B cell (primary cell): ENCODE measurements around the gene ZNF830. TPM values are rescaled to one million over a fixed set of nuclear protein-coding genes. Genes with fewer than 3 reads are reported as not detected.

ENCODE experiments used
- ATAC-seq: fragments of 200-7000 bp; cut with Tn5 transposase; one replicate; pipeline ENCODE4 v1.10.0; 2021; ENCODE audit warnings: low read depth, mild to moderate bottlenecking, moderate number of reproducible peaks, moderate library complexity
- CTCF ChIA-PET: fragments of 350-600 bp; sonication (Branson Sonifier 250); formaldehyde crosslinking; loops from one replicate; lab custom pipeline; 2021; ENCODE audit warnings: antibody characterized with exemption, inconsistent platforms; lab: Charles Lee
- POLR2A ChIA-PET: fragments of 350-600 bp; sonication (Branson Sonifier 250); formaldehyde crosslinking; loops from one replicate; lab custom pipeline; 2021; ENCODE audit warnings: antibody characterized with exemption; lab: Charles Lee
- DNase-seq: peaks from one replicate; pipeline ENCODE4 v3.0.0; 2013
- H2AFZ ChIP-seq: 2 replicates; pipeline ENCODE4 v1.6.1; 2012; ENCODE audit warnings: mild to moderate bottlenecking, low read depth, low read length; ENCODE audit not compliant: insufficient read depth, poor library complexity, severe bottlenecking
- H3K27ac ChIP-seq, 2 donors: 1 replicate in 1 of 2; 2 replicates in 1 of 2; pipeline ENCODE4 v1.5.1; 2012 to 2013; ENCODE audit warnings: low read length in 2 of 2, mild to moderate bottlenecking in 2 of 2, moderate library complexity in 1 of 2
- H3K27me3 ChIP-seq, 4 experiments: fragments of 200-600 bp in 1 of 4; sonication (generic) in 1 of 4; replicated peaks in 1 of 4; 1 replicate in 2 of 4; 2 replicates in 2 of 4; pipeline versions ENCODE4 v1.6.1 to v1.7.0; 2013 to 2016; ENCODE audit warnings: low read length in 3 of 4, mild to moderate bottlenecking in 2 of 4, mixed read lengths in 1 of 4, moderate library complexity in 1 of 4; ENCODE audit not compliant: insufficient read depth in 4 of 4, control insufficient read depth in 3 of 4; ENCODE audit errors: control extremely low read depth in 1 of 4
- H3K36me3 ChIP-seq, 2 experiments: replicated peaks in 1 of 2; 1 replicate in 1 of 2; 2 replicates in 1 of 2; pipeline versions ENCODE4 v1.6.1 to v1.7.1; 2013; ENCODE audit warnings: low read length in 1 of 2; ENCODE audit not compliant: insufficient read depth in 2 of 2, control insufficient read depth in 1 of 2; ENCODE audit errors: control extremely low read depth in 1 of 2, extremely low read depth in 1 of 2
- H3K4me1 ChIP-seq, 2 donors: fragments of 200-600 bp in 1 of 2; sonication (generic) in 1 of 2; 1 replicate in 1 of 2; 2 replicates in 1 of 2; pipeline versions ENCODE4 v1.5.1 to v1.6.1; 2013 to 2017; ENCODE audit warnings: low read length in 2 of 2; ENCODE audit not compliant: control insufficient read depth in 2 of 2, insufficient read depth in 2 of 2
- H3K4me2 ChIP-seq: replicated peaks from 2 replicates; pipeline ENCODE3; 2012; ENCODE audit warnings: mild to moderate bottlenecking, low read depth, low read length; ENCODE audit not compliant: poor library complexity, severe bottlenecking
- H3K4me3 ChIP-seq, 5 experiments: fragments of 200-600 bp in 1 of 5; sonication (generic) in 1 of 5; 1 replicate in 3 of 5; 2 replicates in 2 of 5; pipeline versions ENCODE4 v1.5.1 to v1.7.0; 2011 to 2016; ENCODE audit warnings: low read length in 4 of 5, mild to moderate bottlenecking in 4 of 5, low read depth in 2 of 5, control low read depth in 1 of 5, moderate library complexity in 1 of 5; ENCODE audit not compliant: insufficient read depth in 1 of 5; ENCODE audit errors: control extremely low read depth in 1 of 5, extremely low read depth in 1 of 5
- H3K79me2 ChIP-seq: fragments of 200-600 bp; sonication (generic); one replicate; pipeline ENCODE4 v1.6.0; 2016; ENCODE audit warnings: low read length; ENCODE audit not compliant: control insufficient read depth, insufficient read depth
- H3K9ac ChIP-seq: fragments of 200-600 bp; sonication (generic); 2 replicates; pipeline ENCODE4 v1.6.1; 2017; ENCODE audit warnings: mild to moderate bottlenecking, low read length, moderate library complexity
- H3K9me3 ChIP-seq, 3 donors: one replicate each; pipeline versions ENCODE4 v1.6.1 to v1.7.1; 2013; ENCODE audit warnings: low read length in 2 of 3; ENCODE audit not compliant: control insufficient read depth in 2 of 3, insufficient read depth in 1 of 3; ENCODE audit errors: control extremely low read depth in 1 of 3
- H4K20me1 ChIP-seq: 2 replicates; pipeline ENCODE4 v1.6.0; 2012; ENCODE audit warnings: mild to moderate bottlenecking, low read length; ENCODE audit not compliant: insufficient read depth, control insufficient read depth, poor library complexity, severe bottlenecking
- H3K27ac Mint-ChIP-seq: one replicate; pipeline ENCODE4 v1.8.0; 2021; ENCODE audit warnings: mixed read lengths
- H3K27me3 Mint-ChIP-seq: one replicate; pipeline ENCODE4 v1.8.0; 2021; ENCODE audit warnings: mixed read lengths
- H3K4me1 Mint-ChIP-seq: one replicate; pipeline ENCODE4 v1.8.0; 2021; ENCODE audit warnings: mixed read lengths
- H3K4me3 Mint-ChIP-seq: one replicate; pipeline ENCODE4 v1.8.0; 2021; ENCODE audit warnings: mixed read lengths
- H3K9me3 Mint-ChIP-seq: one replicate; pipeline ENCODE4 v1.8.0; 2022; ENCODE audit warnings: mixed read lengths; ENCODE audit not compliant: insufficient read depth
- EZH2 ChIP-seq: IDR thresholded peaks from 2 replicates; pipeline ENCODE4 v1.6.1; 2012; ENCODE audit warnings: borderline replicate concordance, low read depth, mild to moderate bottlenecking, moderate library complexity, low read length; ENCODE audit not compliant: insufficient read depth, poor library complexity, severe bottlenecking
- WGBS: methylation state at CpG from one replicate; pipeline ENCODE4 v1.1.5; 2013; ENCODE audit warnings: missing lambda C conversion rate; ENCODE audit not compliant: insufficient coverage; 5-methylcytosine and 5-hydroxymethylcytosine counted together
- intact Hi-C: fragments of 100-400 bp; cut with micrococcal nuclease; formaldehyde crosslinking; loops from one replicate; pipeline ENCODE4 v1.10.0; 2022
- polyA minus RNA-seq: library from RNA; depleted of rRNA, polyadenylated mRNA; stranded (reverse); fragments of >200 nt; gene quantifications from 2 replicates; pipeline ENCODE4 v1.2.3, GENCODE V29; 2012
- polyA plus RNA-seq: library from polyadenylated mRNA; depleted of rRNA; stranded (reverse); fragments of >200 nt; gene quantifications from 2 replicates; pipeline ENCODE4 v1.2.3, GENCODE V29; 2012
- total RNA-seq, 2 donors: library from RNA; stranded (reverse); fragments of 120-200 nt in 1 of 2; gene quantifications; 1 replicate in 1 of 2; 2 replicates in 1 of 2; pipeline versions ENCODE4 v1.2.3 to v1.2.4, GENCODE V29; 2013 to 2022
- TF ChIP-seq, protein P1 (sequence below): fragments of 200-600 bp; IDR thresholded peaks from one replicate; pipeline ENCODE4 v1.8.0; 2022; ENCODE audit warnings: antibody characterized with exemption, mild to moderate bottlenecking

Gene ZNF830, protein sequence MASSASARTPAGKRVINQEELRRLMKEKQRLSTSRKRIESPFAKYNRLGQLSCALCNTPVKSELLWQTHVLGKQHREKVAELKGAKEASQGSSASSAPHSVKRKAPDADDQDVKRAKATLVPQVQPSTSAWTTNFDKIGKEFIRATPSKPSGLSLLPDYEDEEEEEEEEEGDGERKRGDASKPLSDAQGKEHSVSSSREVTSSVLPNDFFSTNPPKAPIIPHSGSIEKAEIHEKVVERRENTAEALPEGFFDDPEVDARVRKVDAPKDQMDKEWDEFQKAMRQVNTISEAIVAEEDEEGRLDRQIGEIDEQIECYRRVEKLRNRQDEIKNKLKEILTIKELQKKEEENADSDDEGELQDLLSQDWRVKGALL
- total RNA-seq (44.6 and 45.4 TPM in 2 replicates), polyA plus RNA-seq (9.3 and 18.4 TPM in 2 replicates), polyA minus RNA-seq (20.9 and 21.8 TPM in 2 replicates)
- 40.4 TPM for total RNA-seq (2013)

DNA sequence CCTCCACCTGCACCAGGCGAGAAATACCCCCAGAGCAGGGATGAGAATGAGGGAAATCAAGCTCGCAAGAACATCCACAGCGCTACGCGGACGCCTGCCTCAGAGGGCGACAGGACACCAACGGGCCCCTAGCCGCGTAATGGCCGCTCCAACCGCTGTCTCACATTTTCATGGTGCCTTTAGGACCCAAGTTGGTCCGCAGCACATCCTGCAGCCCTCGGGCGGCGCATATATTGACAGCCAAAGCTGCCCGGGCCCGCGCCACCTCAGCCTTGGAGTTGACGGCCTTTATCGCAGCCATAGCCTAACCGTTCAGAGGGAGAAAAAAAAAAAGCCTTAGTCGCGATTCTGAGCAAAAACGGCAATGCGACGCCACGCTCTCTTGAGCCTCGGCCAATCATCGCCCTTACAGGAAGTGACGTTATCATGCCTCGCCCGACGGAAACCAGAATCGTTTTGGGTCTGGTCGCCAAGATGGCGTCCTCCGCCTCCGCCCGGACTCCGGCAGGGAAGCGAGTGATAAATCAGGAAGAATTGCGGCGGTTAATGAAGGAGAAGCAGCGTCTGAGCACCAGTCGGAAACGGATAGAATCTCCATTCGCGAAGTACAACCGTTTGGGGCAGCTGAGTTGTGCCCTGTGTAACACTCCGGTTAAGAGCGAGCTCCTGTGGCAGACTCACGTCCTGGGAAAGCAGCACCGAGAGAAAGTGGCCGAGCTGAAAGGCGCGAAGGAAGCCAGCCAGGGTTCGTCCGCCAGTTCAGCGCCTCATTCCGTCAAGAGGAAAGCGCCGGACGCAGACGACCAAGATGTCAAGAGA is at the start of gene ZNF830, which contains the start of gene CCT6B:
TSS of gene ZNF830 (plus strand) at position 448 of the 819 bp plus-strand sequence. CDS start at position 475, 27 bp downstream.
TSS of gene CCT6B (minus strand) at position 368 of the 819 bp plus-strand sequence. CDS start at position 301, 67 bp downstream.
- POLR2A ChIA-PET, result interaction anchor here (0.6 to 1.0 kb wide), 3 partner anchors 19 to 128 kb away, joined by 3 to 7 read pairs (median 3); partner anchors contain the start of gene LIG3
- peaks cover 10% of the 10 kb centered on the region for H3K27me3 Mint-ChIP-seq
- Histone ChIP-seq H3K79me2 (peaks cover 22% of the 10 kb centered on the region), H3K9ac (peak within 1 kb of the TSS; percentile 90), H3K9me3 (no peaks in the 10 kb centered on the region), H3K27me3 (peaks cover 0 to 7% (median 0%) of the 10 kb centered on the region in 4 experiments), H3K27ac (peak within 1 kb of the TSS; percentile 85 to 92), H3K36me3 (peaks cover 2 to 23% of the 10 kb centered on the region in 2 experiments), H3K4me1 (peaks cover 13 to 17% of the 10 kb centered on the region in 2 donors), H4K20me1 (no peaks in the 10 kb centered on the region), H3K4me3 (peak within 1 kb of the TSS; percentile 72 to 98 (median 88)), H3K4me2 (peak within 1 kb of the TSS; percentile 85), H2AFZ (peak within 1 kb of the TSS; percentile 87)
- intact Hi-C loops, result loop anchor here (1.0 to 5.0 kb wide), 6 partner anchors 19 to 1986 kb away; partner anchors contain the start of genes AATF, LIG3, NLE1 and SLFN5
- peak within 1 kb of the TSS; percentile 99 for H3K4me3 Mint-ChIP-seq
- H3K4me1 Mint-ChIP-seq, result peaks cover 25% of the 10 kb centered on the region
- peak within 1 kb of the TSS; percentile 99 for H3K27ac Mint-ChIP-seq
- TF ChIP-seq, protein P1, sequence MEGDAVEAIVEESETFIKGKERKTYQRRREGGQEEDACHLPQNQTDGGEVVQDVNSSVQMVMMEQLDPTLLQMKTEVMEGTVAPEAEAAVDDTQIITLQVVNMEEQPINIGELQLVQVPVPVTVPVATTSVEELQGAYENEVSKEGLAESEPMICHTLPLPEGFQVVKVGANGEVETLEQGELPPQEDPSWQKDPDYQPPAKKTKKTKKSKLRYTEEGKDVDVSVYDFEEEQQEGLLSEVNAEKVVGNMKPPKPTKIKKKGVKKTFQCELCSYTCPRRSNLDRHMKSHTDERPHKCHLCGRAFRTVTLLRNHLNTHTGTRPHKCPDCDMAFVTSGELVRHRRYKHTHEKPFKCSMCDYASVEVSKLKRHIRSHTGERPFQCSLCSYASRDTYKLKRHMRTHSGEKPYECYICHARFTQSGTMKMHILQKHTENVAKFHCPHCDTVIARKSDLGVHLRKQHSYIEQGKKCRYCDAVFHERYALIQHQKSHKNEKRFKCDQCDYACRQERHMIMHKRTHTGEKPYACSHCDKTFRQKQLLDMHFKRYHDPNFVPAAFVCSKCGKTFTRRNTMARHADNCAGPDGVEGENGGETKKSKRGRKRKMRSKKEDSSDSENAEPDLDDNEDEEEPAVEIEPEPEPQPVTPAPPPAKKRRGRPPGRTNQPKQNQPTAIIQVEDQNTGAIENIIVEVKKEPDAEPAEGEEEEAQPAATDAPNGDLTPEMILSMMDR, result no peak
- no peak for TF ChIP-seq EZH2
- H3K9me3 Mint-ChIP-seq, result peaks cover 3% of the 10 kb centered on the region
- WGBS, result under 1% methylated on average over 65 of the region's 65 CpGs
- ATAC-seq (peak; percentile 90), DNase-seq (peak; percentile 95)
- CTCF ChIA-PET, result interaction anchor here (0.7 to 1.4 kb wide), 5 partner anchors 20 to 419 kb away, joined by 3 to 11 read pairs (median 3); partner anchors contain the start of genes LIG3 and RAD51D
